ENCODE results near the gene SCN3A. TPM values are rescaled to one million over a fixed set of nuclear protein-coding genes. Genes with fewer than 3 reads are reported as not detected.

SCN3A gene
- total and polyA plus RNA-seq, 2 donors from 2014 or later (not counting 2 experiments from before 2014, with no cell fraction given): not detected

Other genes with a start within 250 kb of the SCN3A start
- gene SLC38A11, start 248.5 kb downstream of the SCN3A start, total RNA-seq: not detected in 2 replicates
- not detected in 2 replicates for gene SLC38A11, start 248.5 kb downstream of the SCN3A start, polyA plus RNA-seq
- gene SCN2A, start 35.4 kb upstream of the SCN3A start, total RNA-seq: 0.35 and 0.78 TPM in 2 replicates
- 0.13 and 0.36 TPM in 2 replicates for gene SCN2A, start 35.4 kb upstream of the SCN3A start, polyA plus RNA-seq

All from foreskin keratinocyte (primary cell).